GM23338 (cell line): ENCODE data around the gene KDSR. TPM values are rescaled to one million over a fixed set of nuclear protein-coding genes. Genes with fewer than 3 reads are reported as not detected.

Experiments
- ATAC-seq: fragments of 200-7000 bp; cut with Tn5 transposase; 3 replicates; pipeline ENCODE4 v1.9.1; 2020
- DNase-seq: peaks from one replicate; pipeline ENCODE4 v3.0.0-alpha.2; 2015; ENCODE audit warnings: low spot score
- H2AFZ ChIP-seq: fragments of 200-600 bp; sonication (generic); 2 replicates; pipeline ENCODE4 v1.8.0; 2016; ENCODE audit warnings: antibody characterized with exemption, mild to moderate bottlenecking, moderate library complexity
- H3F3A ChIP-seq: fragments of 200-600 bp; sonication (generic); replicated peaks from 2 replicates; pipeline ENCODE4 v1.8.0; 2017; ENCODE audit warnings: antibody characterized with exemption, mixed run types, low read depth
- H3K27ac ChIP-seq: fragments of 200-600 bp; sonication (generic); 2 replicates; pipeline ENCODE4 v1.6.1; 2016; ENCODE audit warnings: low read depth
- H3K27me3 ChIP-seq: fragments of 200-600 bp; sonication (generic); 2 replicates; pipeline ENCODE4 v1.8.0; 2016; ENCODE audit warnings: mild to moderate bottlenecking, mixed run types, moderate library complexity; ENCODE audit not compliant: insufficient read depth
- H3K36me3 ChIP-seq: fragments of 200-600 bp; sonication (generic); 2 replicates; pipeline ENCODE4 v1.8.0; 2016; ENCODE audit warnings: mild to moderate bottlenecking; ENCODE audit not compliant: insufficient read depth
- H3K4me1 ChIP-seq: fragments of 200-600 bp; sonication (generic); 2 replicates; pipeline ENCODE4 v1.8.0; 2016; ENCODE audit warnings: mild to moderate bottlenecking, moderate library complexity; ENCODE audit not compliant: insufficient read depth
- H3K4me2 ChIP-seq: fragments of 200-600 bp; sonication (generic); 2 replicates; pipeline ENCODE4 v1.7.1; 2017; ENCODE audit warnings: mixed run types
- H3K4me3 ChIP-seq: fragments of 200-600 bp; sonication (generic); 2 replicates; pipeline ENCODE4 v1.6.1; 2016; ENCODE audit warnings: mixed run types
- H3K79me2 ChIP-seq: fragments of 200-600 bp; sonication (generic); replicated peaks from 2 replicates; pipeline ENCODE4 v1.8.0; 2017; ENCODE audit warnings: mild to moderate bottlenecking; ENCODE audit not compliant: insufficient read depth
- H3K9me2 ChIP-seq: fragments of 200-600 bp; sonication (generic); 2 replicates; pipeline ENCODE4 v1.8.0; 2017; ENCODE audit not compliant: insufficient read depth
- H4K20me1 ChIP-seq: fragments of 200-600 bp; sonication (generic); replicated peaks from 2 replicates; pipeline ENCODE4 v1.8.0; 2017; ENCODE audit warnings: mild to moderate bottlenecking; ENCODE audit not compliant: insufficient read depth
- H3K27ac Mint-ChIP-seq: 2 replicates; pipeline ENCODE4 v1.8.0; 2020; ENCODE audit warnings: inconsistent platforms, mild to moderate bottlenecking, moderate library complexity, mixed read lengths
- H3K27me3 Mint-ChIP-seq: 3 replicates; pipeline ENCODE4 v1.8.0; 2022; ENCODE audit warnings: low read depth, mild to moderate bottlenecking, moderate library complexity, mixed read lengths, inconsistent platforms; ENCODE audit not compliant: insufficient read depth, poor library complexity
- H3K36me3 Mint-ChIP-seq: 3 replicates; pipeline ENCODE4 v1.8.0; 2021; ENCODE audit warnings: low read depth, mild to moderate bottlenecking, inconsistent platforms, moderate library complexity, mixed read lengths
- H3K4me1 Mint-ChIP-seq: 3 replicates; pipeline ENCODE4 v1.8.0; 2020; ENCODE audit warnings: mild to moderate bottlenecking, inconsistent platforms, mixed read lengths
- H3K4me3 Mint-ChIP-seq: 3 replicates; pipeline ENCODE4 v1.8.0; 2021; ENCODE audit warnings: moderate library complexity, mild to moderate bottlenecking, inconsistent platforms, mixed read lengths
- H3K9me3 Mint-ChIP-seq: 3 replicates; pipeline ENCODE4 v1.8.0; 2020; ENCODE audit warnings: moderate library complexity, mild to moderate bottlenecking, inconsistent platforms, mixed read lengths
- CREB1 ChIP-seq: fragments of 250-450 bp; sonication (Bioruptor Pico); IDR thresholded peaks from 2 replicates; pipeline ENCODE4 v1.5.0; 2020; ENCODE audit warnings: low read depth, mild to moderate bottlenecking, moderate library complexity
- EZH2 ChIP-seq: fragments of 200-600 bp; sonication (generic); IDR thresholded peaks from one replicate; pipeline ENCODE4 v1.8.0; 2017; ENCODE audit warnings: antibody characterized with exemption, mild to moderate bottlenecking, low read depth; ENCODE audit not compliant: unreplicated experiment
- EZH2phosphoT487 ChIP-seq: fragments of 200-600 bp; sonication (generic); IDR thresholded peaks from one replicate; pipeline ENCODE4 v1.8.1; 2018; ENCODE audit warnings: antibody characterized with exemption; ENCODE audit not compliant: unreplicated experiment
- JUNB ChIP-seq: IDR thresholded peaks from one replicate; pipeline ENCODE4 v1.6.1; 2016; ENCODE audit warnings: antibody characterized with exemption; ENCODE audit not compliant: unreplicated experiment
- NANOG ChIP-seq: IDR thresholded peaks from 2 replicates; pipeline ENCODE4 v1.6.1; 2016; ENCODE audit warnings: antibody characterized with exemption, borderline replicate concordance
- POLR2AphosphoS5 ChIP-seq: IDR thresholded peaks from 2 replicates; pipeline ENCODE4 v1.6.1; 2016; ENCODE audit warnings: antibody characterized with exemption, low read depth
- STAT1 ChIP-seq: IDR thresholded peaks from one replicate; pipeline ENCODE4 v1.6.1; 2016; ENCODE audit warnings: antibody characterized with exemption; ENCODE audit not compliant: unreplicated experiment
- ZNF114 ChIP-seq: fragments of 250-450 bp; sonication (Bioruptor Pico); IDR thresholded peaks from 2 replicates; pipeline ENCODE4 v1.5.0; 2020; ENCODE audit warnings: mild to moderate bottlenecking, moderate library complexity
- ZNF331 ChIP-seq: fragments of 250-450 bp; sonication (Bioruptor Pico); IDR thresholded peaks from 2 replicates; pipeline ENCODE4 v1.5.0; 2020; ENCODE audit warnings: low read depth, mild to moderate bottlenecking, moderate library complexity
- polyA plus RNA-seq: library from polyadenylated mRNA; unstranded; fragments of >200 nt; fragmentation: Nextera tagmentation; extraction: Ambion mirVana; gene quantifications from 2 replicates; pipeline ENCODE4 v1.2.1, GENCODE V29; 2016
- total RNA-seq: library from RNA; depleted of rRNA; stranded (reverse); fragments of >200 nt; shearing (Covaris generic); gene quantifications from 2 replicates; pipeline ENCODE4 v1.2.3, GENCODE V29; 2014
- TF ChIP-seq, protein P1 (sequence below): IDR thresholded peaks from 2 replicates; pipeline ENCODE4 v1.6.1; 2016; ENCODE audit warnings: antibody characterized with exemption
- TF ChIP-seq, protein P2 (sequence below): fragments of 250-450 bp; sonication (Bioruptor Pico); IDR thresholded peaks from 2 replicates; pipeline ENCODE4 v1.5.0; 2020; ENCODE audit warnings: mild to moderate bottlenecking, moderate library complexity
- TF ChIP-seq, protein P3 (sequence below), 2 experiments: fragments of 200-600 bp in 1 of 2; sonication (generic) in 1 of 2; conservative IDR thresholded peaks; 2 replicates each; pipeline versions ENCODE4 v1.5.1 to v1.6.1; 2016 to 2017; ENCODE audit warnings: antibody characterized with exemption in 2 of 2, low read depth in 2 of 2, mild to moderate bottlenecking in 2 of 2, moderate library complexity in 1 of 2
- TF ChIP-seq, protein P4 (sequence below): IDR thresholded peaks from one replicate; pipeline ENCODE4 v1.6.1; 2018; ENCODE audit warnings: antibody characterized with exemption; ENCODE audit not compliant: unreplicated experiment

The KDSR gene
- total and polyA plus RNA-seq, 2 experiments from 2014 or later: 23.7 to 36.3 TPM

DNA sequence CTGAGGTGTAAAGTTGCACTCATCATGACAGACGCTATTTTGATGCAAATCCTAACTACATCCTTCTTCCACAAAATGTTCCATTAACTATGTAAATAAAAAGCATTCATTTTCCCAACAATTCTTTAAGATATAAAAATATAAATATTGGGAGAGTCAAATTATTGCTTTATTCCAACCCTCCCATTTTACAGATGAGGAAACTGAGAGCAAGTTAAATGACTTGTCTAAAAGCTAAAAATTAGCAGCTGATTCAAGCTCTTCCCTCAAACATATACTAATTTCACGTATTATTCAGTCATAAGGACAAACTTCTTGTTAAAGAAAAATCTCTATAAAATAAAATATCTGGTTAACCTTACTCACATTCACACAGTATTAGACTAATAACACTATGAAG, 16.8 kb downstream of the KDSR start:
- Histone ChIP-seq H3K79me2 (no peaks in the 10 kb centered on the region), H3K36me3 (peaks cover 38% of the 10 kb centered on the region), H3K9me2 (no peaks in the 10 kb centered on the region), H3K4me3 (no peak overlapping the region), H3F3A (no peaks in the 10 kb centered on the region), H3K27me3 (no peaks in the 10 kb centered on the region), H3K27ac (no peak overlapping the region), H3K4me2 (no peak overlapping the region), H4K20me1 (no peaks in the 10 kb centered on the region; the same call in 1 of the 2 replicates), H2AFZ (no peak overlapping the region), H3K4me1 (no peaks in the 10 kb centered on the region)
- no peaks in the 10 kb centered on the region for H3K27me3 Mint-ChIP-seq
- H3K27ac Mint-ChIP-seq: no peak overlapping the region
- H3K4me1 Mint-ChIP-seq: no peaks in the 10 kb centered on the region
- no peaks in the 10 kb centered on the region for H3K9me3 Mint-ChIP-seq
- ATAC-seq (no peak), DNase-seq (no peak)
- H3K4me3 Mint-ChIP-seq: no peak overlapping the region
- TF ChIP-seq, protein P1, sequence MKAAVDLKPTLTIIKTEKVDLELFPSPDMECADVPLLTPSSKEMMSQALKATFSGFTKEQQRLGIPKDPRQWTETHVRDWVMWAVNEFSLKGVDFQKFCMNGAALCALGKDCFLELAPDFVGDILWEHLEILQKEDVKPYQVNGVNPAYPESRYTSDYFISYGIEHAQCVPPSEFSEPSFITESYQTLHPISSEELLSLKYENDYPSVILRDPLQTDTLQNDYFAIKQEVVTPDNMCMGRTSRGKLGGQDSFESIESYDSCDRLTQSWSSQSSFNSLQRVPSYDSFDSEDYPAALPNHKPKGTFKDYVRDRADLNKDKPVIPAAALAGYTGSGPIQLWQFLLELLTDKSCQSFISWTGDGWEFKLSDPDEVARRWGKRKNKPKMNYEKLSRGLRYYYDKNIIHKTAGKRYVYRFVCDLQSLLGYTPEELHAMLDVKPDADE: no peak
- TF ChIP-seq ZNF114: no peak
- TF ChIP-seq, protein P2, sequence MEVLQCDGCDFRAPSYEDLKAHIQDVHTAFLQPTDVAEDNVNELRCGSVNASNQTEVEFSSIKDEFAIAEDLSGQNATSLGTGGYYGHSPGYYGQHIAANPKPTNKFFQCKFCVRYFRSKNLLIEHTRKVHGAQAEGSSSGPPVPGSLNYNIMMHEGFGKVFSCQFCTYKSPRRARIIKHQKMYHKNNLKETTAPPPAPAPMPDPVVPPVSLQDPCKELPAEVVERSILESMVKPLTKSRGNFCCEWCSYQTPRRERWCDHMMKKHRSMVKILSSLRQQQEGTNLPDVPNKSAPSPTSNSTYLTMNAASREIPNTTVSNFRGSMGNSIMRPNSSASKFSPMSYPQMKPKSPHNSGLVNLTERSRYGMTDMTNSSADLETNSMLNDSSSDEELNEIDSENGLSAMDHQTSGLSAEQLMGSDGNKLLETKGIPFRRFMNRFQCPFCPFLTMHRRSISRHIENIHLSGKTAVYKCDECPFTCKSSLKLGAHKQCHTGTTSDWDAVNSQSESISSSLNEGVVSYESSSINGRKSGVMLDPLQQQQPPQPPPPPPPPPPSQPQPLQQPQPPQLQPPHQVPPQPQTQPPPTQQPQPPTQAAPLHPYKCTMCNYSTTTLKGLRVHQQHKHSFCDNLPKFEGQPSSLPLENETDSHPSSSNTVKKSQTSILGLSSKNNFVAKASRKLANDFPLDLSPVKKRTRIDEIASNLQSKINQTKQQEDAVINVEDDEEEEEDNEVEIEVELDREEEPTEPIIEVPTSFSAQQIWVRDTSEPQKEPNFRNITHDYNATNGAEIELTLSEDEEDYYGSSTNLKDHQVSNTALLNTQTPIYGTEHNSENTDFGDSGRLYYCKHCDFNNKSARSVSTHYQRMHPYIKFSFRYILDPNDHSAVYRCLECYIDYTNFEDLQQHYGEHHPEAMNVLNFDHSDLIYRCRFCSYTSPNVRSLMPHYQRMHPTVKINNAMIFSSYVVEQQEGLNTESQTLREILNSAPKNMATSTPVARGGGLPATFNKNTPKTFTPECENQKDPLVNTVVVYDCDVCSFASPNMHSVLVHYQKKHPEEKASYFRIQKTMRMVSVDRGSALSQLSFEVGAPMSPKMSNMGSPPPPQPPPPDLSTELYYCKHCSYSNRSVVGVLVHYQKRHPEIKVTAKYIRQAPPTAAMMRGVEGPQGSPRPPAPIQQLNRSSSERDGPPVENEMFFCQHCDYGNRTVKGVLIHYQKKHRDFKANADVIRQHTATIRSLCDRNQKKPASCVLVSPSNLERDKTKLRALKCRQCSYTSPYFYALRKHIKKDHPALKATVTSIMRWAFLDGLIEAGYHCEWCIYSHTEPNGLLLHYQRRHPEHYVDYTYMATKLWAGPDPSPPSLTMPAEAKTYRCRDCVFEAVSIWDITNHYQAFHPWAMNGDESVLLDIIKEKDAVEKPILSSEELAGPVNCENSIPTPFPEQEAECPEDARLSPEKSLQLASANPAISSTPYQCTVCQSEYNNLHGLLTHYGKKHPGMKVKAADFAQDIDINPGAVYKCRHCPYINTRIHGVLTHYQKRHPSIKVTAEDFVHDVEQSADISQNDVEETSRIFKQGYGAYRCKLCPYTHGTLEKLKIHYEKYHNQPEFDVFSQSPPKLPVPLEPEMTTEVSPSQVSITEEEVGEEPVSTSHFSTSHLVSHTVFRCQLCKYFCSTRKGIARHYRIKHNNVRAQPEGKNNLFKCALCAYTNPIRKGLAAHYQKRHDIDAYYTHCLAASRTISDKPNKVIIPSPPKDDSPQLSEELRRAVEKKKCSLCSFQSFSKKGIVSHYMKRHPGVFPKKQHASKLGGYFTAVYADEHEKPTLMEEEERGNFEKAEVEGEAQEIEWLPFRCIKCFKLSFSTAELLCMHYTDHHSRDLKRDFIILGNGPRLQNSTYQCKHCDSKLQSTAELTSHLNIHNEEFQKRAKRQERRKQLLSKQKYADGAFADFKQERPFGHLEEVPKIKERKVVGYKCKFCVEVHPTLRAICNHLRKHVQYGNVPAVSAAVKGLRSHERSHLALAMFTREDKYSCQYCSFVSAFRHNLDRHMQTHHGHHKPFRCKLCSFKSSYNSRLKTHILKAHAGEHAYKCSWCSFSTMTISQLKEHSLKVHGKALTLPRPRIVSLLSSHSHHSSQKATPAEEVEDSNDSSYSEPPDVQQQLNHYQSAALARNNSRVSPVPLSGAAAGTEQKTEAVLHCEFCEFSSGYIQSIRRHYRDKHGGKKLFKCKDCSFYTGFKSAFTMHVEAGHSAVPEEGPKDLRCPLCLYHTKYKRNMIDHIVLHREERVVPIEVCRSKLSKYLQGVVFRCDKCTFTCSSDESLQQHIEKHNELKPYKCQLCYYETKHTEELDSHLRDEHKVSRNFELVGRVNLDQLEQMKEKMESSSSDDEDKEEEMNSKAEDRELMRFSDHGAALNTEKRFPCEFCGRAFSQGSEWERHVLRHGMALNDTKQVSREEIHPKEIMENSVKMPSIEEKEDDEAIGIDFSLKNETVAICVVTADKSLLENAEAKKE (CRISPR knock-in tag): no peak
- TF ChIP-seq NANOG: no peak
- no peak for TF ChIP-seq CREB1 (CRISPR knock-in tag)
- TF ChIP-seq ZNF331: no peak
- no peak for TF ChIP-seq EZH2phosphoT487
- no peak for TF ChIP-seq JUNB
- no peak for TF ChIP-seq POLR2AphosphoS5
- TF ChIP-seq STAT1: no peak
- TF ChIP-seq EZH2: no peak
- TF ChIP-seq, protein P3, sequence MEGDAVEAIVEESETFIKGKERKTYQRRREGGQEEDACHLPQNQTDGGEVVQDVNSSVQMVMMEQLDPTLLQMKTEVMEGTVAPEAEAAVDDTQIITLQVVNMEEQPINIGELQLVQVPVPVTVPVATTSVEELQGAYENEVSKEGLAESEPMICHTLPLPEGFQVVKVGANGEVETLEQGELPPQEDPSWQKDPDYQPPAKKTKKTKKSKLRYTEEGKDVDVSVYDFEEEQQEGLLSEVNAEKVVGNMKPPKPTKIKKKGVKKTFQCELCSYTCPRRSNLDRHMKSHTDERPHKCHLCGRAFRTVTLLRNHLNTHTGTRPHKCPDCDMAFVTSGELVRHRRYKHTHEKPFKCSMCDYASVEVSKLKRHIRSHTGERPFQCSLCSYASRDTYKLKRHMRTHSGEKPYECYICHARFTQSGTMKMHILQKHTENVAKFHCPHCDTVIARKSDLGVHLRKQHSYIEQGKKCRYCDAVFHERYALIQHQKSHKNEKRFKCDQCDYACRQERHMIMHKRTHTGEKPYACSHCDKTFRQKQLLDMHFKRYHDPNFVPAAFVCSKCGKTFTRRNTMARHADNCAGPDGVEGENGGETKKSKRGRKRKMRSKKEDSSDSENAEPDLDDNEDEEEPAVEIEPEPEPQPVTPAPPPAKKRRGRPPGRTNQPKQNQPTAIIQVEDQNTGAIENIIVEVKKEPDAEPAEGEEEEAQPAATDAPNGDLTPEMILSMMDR (conservative IDR thresholded peaks at IDR 0.05; ENCODE audit: low read depth in 2 of 2): no peak
- TF ChIP-seq, protein P4, sequence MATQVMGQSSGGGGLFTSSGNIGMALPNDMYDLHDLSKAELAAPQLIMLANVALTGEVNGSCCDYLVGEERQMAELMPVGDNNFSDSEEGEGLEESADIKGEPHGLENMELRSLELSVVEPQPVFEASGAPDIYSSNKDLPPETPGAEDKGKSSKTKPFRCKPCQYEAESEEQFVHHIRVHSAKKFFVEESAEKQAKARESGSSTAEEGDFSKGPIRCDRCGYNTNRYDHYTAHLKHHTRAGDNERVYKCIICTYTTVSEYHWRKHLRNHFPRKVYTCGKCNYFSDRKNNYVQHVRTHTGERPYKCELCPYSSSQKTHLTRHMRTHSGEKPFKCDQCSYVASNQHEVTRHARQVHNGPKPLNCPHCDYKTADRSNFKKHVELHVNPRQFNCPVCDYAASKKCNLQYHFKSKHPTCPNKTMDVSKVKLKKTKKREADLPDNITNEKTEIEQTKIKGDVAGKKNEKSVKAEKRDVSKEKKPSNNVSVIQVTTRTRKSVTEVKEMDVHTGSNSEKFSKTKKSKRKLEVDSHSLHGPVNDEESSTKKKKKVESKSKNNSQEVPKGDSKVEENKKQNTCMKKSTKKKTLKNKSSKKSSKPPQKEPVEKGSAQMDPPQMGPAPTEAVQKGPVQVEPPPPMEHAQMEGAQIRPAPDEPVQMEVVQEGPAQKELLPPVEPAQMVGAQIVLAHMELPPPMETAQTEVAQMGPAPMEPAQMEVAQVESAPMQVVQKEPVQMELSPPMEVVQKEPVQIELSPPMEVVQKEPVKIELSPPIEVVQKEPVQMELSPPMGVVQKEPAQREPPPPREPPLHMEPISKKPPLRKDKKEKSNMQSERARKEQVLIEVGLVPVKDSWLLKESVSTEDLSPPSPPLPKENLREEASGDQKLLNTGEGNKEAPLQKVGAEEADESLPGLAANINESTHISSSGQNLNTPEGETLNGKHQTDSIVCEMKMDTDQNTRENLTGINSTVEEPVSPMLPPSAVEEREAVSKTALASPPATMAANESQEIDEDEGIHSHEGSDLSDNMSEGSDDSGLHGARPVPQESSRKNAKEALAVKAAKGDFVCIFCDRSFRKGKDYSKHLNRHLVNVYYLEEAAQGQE: no peak
- H3K36me3 Mint-ChIP-seq: peaks cover 54% of the 10 kb centered on the region
